ENCODE measurements around the gene FGF1.

- TF ChIP-seq CTCF (IDR thresholded peaks at IDR 0.05) (no peak), POLR2A (IDR thresholded peaks at IDR 0.05) (no peak)
These were observed 8.7 kb downstream of the FGF1 start for GRCh38 chr5:142677198-142677597.

Data from heart left ventricle (tissue), 13 donors.